H1 (cell line): ENCODE results near the gene PACS1.
A peak's percentile ranks its signal among the peaks of the same experiment; 100 is the strongest.

ENCODE experiments used
- POLR2A ChIP-seq, 2 experiments: IDR thresholded peaks; 1 replicate in 1 of 2; 2 replicates in 1 of 2; pipeline ENCODE4 v1.6.1; 2011; ENCODE audit warnings: low read depth in 2 of 2, low read length in 2 of 2, mild to moderate bottlenecking in 2 of 2; ENCODE audit errors: control extremely low read depth in 1 of 2
- TAF1 ChIP-seq: IDR thresholded peaks from 2 replicates; pipeline ENCODE4 v1.6.1; 2011; ENCODE audit warnings: mild to moderate bottlenecking, low read depth, low read length
- USF2 ChIP-seq: IDR thresholded peaks from 2 replicates; pipeline ENCODE4 v1.6.1; 2011; ENCODE audit warnings: low read length, improper control_type of control experiment

GRCh38 chr11:66258473-66258893, 188.4 kb downstream of the PACS1 start:
- TF ChIP-seq TAF1, result peak; percentile 12; the same call in 1 of the 2 replicates
- no peak for TF ChIP-seq POLR2A (IDR thresholded peaks at IDR 0.05; ENCODE audit: control extremely low read depth in 1 of 2, low read depth in 2 of 2, low read length in 2 of 2)
- no peak for TF ChIP-seq USF2
